ENCODE data around the gene SPARCL1.

SPARCL1 gene

DNA sequence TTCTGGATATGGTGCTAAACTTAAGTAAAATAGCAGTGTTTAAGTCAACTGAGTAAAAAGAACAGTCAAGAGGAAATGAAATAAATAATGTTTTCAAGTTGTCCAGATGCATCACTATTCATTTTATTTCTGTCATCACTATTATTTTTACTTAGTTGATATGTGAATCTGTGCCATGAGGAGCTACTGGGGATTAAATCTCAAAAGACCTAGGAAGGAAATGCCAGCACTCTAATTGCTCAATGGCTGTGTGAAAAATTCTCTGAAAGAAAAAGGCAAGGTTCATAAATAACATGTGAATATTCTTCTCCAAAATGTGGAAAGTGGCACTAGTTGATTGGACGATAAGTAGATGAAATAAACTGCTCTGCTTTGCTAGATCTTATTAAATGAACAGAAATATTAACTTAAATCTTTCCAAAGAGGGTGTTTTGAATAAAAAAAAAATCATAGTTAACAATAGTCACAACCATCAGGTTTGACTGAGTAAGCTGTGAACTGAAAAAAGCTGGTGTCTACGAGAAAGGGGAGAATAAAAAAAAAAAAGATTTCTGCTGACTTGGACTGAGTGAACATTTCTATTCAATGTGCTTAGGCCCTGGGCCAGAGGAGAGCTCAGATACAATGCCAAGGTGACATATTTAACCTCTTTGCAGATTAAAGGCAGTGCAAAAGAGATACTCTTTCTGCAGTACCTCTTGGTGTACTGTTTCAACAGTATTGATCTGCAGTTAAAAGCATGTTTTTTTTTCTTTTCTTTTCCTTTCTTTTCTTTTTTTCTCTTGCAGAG, 1.6 kb downstream of the SPARCL1 start:
- no peak for FAIRE-seq
- TF ChIP-seq, protein P1, sequence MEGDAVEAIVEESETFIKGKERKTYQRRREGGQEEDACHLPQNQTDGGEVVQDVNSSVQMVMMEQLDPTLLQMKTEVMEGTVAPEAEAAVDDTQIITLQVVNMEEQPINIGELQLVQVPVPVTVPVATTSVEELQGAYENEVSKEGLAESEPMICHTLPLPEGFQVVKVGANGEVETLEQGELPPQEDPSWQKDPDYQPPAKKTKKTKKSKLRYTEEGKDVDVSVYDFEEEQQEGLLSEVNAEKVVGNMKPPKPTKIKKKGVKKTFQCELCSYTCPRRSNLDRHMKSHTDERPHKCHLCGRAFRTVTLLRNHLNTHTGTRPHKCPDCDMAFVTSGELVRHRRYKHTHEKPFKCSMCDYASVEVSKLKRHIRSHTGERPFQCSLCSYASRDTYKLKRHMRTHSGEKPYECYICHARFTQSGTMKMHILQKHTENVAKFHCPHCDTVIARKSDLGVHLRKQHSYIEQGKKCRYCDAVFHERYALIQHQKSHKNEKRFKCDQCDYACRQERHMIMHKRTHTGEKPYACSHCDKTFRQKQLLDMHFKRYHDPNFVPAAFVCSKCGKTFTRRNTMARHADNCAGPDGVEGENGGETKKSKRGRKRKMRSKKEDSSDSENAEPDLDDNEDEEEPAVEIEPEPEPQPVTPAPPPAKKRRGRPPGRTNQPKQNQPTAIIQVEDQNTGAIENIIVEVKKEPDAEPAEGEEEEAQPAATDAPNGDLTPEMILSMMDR (IDR thresholded peaks at IDR 0.05; ENCODE audit: insufficient read depth, missing control alignments) = no peak
- no peak for DNase-seq (ENCODE audit: insufficient read length, low spot score)

DNA sequence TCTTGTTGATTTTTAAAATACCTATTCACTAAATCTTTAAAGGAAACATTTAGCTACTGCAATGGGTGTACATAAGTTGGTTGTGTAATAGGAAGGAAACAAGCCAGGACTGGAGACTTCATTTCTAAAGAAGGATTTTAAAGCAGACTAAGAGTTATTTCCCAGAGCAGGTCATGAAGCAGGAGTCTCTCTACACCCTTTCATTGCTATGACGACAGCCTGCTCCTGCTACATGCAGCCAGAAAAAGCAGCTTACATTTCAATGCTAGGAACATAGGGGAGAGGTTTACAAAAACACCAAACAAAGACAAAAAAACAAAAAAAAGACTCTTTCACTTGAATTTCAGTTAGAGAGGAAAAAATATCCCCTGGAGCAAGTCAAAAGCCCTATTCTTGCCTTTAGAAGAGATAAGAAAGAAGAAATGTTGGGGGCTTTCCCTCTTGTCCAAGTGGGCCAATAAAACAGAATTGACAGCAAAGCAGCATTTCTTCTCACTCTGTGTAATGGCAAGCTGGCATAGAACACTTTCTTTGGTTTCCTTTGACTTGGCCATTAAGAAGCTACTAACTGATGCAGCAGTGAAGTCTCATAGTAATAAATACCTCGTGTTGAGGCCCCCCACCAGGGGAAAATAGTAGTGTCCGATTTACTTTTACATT, 3.4 kb downstream of the SPARCL1 start:
- FAIRE-seq (no peak), DNase-seq (ENCODE audit: insufficient read length, low spot score) (no peak)
- TF ChIP-seq, protein P1 (IDR thresholded peaks at IDR 0.05; ENCODE audit: insufficient read depth, missing control alignments) = no peak

DNA sequence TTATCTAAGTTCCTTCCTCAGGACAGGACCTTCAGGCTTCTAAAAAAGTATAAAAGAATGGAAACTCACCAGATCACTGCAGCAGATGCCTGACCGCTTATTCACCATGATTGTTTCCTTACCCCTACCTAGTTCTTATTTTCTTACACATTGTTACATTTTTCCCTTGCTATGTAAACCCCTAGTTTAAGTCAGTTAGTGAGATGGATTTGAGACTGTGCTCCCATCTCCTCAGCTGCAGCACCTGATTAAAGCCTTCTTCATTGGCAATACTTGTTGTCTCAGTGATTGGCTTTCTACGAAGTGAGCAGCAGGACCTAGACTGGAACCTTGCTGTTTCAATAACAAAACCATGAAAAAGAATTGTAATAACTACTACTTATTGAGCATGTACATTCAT, 4.7 kb downstream of the SPARCL1 start:
- no peak for FAIRE-seq
- TF ChIP-seq, protein P1 (IDR thresholded peaks at IDR 0.05; ENCODE audit: insufficient read depth, missing control alignments) = no peak
- DNase-seq (ENCODE audit: insufficient read length, low spot score) = no peak

DNA sequence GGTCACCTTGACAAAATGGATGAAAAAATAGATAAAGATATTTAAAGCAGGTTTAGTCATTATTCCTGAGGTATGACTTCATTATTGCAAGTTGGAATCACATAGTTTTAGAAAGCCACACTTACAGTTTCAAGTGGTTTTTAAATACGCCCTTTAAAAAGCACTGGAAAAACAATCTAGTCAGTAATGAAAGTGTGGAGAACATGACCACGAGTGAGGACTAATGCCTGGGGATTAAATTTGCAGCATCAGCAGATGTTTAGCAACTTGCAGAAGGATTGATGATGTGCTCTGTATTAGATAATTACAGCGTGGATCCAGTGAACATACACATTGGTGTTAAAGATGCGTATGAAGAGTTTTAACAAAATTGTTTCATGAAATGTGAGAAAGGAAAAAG, 5.9 kb downstream of the SPARCL1 start:
- no peak for FAIRE-seq
- TF ChIP-seq, protein P1 (IDR thresholded peaks at IDR 0.05; ENCODE audit: insufficient read depth, missing control alignments) = no peak

DNA sequence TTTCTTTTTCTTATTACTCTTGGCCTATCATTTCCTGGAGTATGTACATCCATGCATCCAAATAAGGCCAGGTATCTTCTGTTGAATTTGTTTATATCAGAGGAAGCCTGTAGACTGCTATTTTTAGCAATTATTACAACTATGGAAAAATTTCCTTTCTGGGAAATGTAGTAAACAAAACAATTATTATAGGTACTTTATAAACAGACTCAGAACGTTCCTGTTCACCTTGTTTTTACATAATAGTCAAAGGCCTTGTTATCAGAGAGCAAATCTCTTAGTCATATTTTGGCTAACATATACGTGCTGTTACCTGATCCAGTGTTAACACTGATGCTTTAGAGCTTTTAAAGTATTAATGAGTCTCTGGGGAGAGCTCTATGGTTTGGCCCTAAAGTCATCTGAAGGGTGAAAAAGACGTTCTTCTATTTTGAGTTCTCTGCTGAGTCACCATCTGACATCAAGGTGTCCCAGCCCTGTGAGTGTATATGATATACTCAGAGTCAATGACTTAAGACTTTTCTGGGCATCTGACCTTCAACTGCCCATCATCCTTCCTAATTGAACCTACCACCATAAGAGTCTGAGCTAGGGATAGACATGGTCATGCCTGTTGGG, 7.3 kb downstream of the SPARCL1 start:
- no peak for DNase-seq (ENCODE audit: insufficient read length, low spot score)
- TF ChIP-seq, protein P1 (IDR thresholded peaks at IDR 0.05; ENCODE audit: insufficient read depth, missing control alignments) = no peak
- no peak for FAIRE-seq

More for the DNA sequence above, 5.9 kb downstream of the SPARCL1 start:
- DNase-seq (ENCODE audit: insufficient read length, low spot score) = no peak

DNA sequence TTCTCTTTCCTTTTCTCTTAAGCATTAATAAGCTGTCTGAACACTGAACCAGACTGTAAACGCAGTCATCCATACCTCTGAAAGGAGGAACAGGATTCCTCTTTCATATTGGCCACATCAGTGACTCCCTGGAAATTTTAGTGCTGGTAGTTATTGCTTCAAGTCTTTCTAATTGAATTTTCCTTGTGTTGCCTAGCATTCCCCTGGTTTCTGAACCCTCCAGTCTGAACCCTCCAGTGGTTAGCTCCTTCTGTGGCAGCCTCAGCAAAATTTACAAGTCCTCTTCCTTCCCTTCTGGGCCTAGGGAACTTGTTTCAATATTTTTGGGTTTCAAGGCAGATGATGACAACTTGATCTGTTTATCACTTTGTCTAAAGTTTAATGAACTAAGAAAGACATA, 7.9 kb downstream of the SPARCL1 start:
- FAIRE-seq (no peak), DNase-seq (ENCODE audit: insufficient read length, low spot score) (no peak)
- TF ChIP-seq, protein P1 (IDR thresholded peaks at IDR 0.05; ENCODE audit: insufficient read depth, missing control alignments) = no peak
